MG63 (cell line): Measurements from ENCODE around the gene KCNN3. TPM values are rescaled to one million over a fixed set of nuclear protein-coding genes. Genes with fewer than 3 reads are reported as not detected.

Source experiments
- DNase-seq: peaks from one replicate; pipeline ENCODE4 v3.0.0-alpha.2; 2020
- H3K27me3 ChIP-seq: fragments of 250-450 bp; sonication (Bioruptor Pico); 2 replicates; pipeline ENCODE4 v1.5.1; 2020; ENCODE audit warnings: mild to moderate bottlenecking, moderate library complexity
- H3K36me3 ChIP-seq: fragments of 250-450 bp; sonication (Bioruptor Pico); 2 replicates; pipeline ENCODE4 v1.5.1; 2020; ENCODE audit warnings: mild to moderate bottlenecking, moderate library complexity
- H3K4me3 ChIP-seq: fragments of 250-450 bp; sonication (Bioruptor Pico); 2 replicates; pipeline ENCODE4 v1.5.1; 2020; ENCODE audit warnings: mild to moderate bottlenecking, moderate library complexity
- H3K9me3 ChIP-seq: fragments of 250-450 bp; sonication (Bioruptor Pico); 2 replicates; pipeline ENCODE4 v1.5.1; 2020; ENCODE audit warnings: mild to moderate bottlenecking, moderate library complexity
- total RNA-seq: library from RNA; depleted of rRNA; stranded (reverse); fragments of >200 nt; shearing (Covaris generic); gene quantifications from 2 replicates; pipeline ENCODE4 v1.2.3, GENCODE V29; 2014; ENCODE audit warnings: low replicate concordance

KCNN3 gene
- total RNA-seq, 1 experiment from 2014 or later, result 1.6 TPM

GRCh38 chr1:154778275-154778674, 91.8 kb downstream of the KCNN3 start:
- no peak for DNase-seq
- Histone ChIP-seq H3K9me3 (no peaks in the 10 kb centered on the region), H3K4me3 (no peak overlapping the region), H3K27me3 (no peaks in the 10 kb centered on the region), H3K36me3 (no peaks in the 10 kb centered on the region)

GRCh38 chr1:154777781-154778180, 92.3 kb downstream of the KCNN3 start:
- Histone ChIP-seq H3K9me3 (no peaks in the 10 kb centered on the region), H3K36me3 (no peaks in the 10 kb centered on the region), H3K27me3 (no peaks in the 10 kb centered on the region), H3K4me3 (no peak overlapping the region)
- no peak for DNase-seq

GRCh38 chr1:154777154-154777553, 92.9 kb downstream of the KCNN3 start:
- H3K4me3 ChIP-seq, result no peak overlapping the region
- H3K9me3 ChIP-seq, result no peaks in the 10 kb centered on the region
- no peaks in the 10 kb centered on the region for H3K27me3 ChIP-seq
- no peaks in the 10 kb centered on the region for H3K36me3 ChIP-seq
- no peak for DNase-seq

DNA sequence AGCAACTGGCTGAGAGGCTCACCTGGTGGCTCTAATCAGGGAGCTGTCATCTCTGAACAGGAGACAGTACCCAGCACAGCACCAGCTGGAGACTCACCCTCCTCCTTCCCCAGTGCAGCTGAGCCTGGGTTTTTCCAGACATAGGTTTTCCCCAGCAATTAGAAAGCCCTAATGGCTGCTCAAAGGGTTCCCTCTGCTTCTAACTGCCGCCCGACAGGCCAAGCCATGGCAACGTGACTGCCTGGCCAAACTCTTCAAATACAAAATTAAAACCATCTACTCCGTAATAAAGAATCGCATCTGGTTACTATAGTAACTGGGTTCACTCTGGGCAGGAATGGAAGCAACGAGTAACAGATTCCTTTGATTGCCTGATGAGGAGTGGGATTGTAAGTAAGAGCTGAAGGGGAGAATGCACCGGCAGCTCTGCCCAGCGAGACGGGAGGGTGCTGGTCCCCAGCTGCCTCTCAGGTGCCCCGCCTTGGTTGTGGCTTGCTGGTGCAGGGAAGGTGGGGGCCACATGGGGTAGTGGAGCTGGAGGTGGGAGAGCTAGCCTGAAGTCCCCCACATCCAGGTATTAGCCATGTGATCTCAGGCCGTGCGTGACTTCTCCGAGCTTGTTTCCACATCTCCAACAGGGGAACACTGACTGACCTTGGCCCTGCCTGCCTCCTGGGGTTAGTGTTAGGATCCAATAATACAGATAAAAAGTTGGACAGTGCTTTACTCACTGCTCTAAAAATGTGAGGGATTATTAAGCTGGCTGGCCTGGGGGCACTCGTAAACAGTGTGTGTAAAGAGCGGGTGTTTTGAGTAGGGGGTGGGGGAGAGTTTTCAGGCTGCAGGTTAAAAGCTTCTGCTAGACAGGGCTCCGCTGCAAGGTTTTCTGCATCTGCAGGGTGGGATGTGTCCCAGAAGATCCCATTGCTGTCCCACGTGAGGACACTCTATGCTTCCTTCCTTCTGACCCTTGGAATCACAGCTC, 94.2 kb downstream of the KCNN3 start:
- H3K4me3 ChIP-seq, result no peak overlapping the region
- H3K27me3 ChIP-seq, result no peaks in the 10 kb centered on the region
- no peak for DNase-seq
- H3K36me3 ChIP-seq, result no peaks in the 10 kb centered on the region
- no peaks in the 10 kb centered on the region for H3K9me3 ChIP-seq

GRCh38 chr1:154774175-154774855, 95.8 kb downstream of the KCNN3 start:
- no peak for DNase-seq
- Histone ChIP-seq H3K9me3 (no peaks in the 10 kb centered on the region), H3K36me3 (no peaks in the 10 kb centered on the region), H3K4me3 (no peak overlapping the region), H3K27me3 (no peaks in the 10 kb centered on the region)

GRCh38 chr1:154773551-154773950, 96.5 kb downstream of the KCNN3 start:
- Histone ChIP-seq H3K9me3 (no peaks in the 10 kb centered on the region), H3K27me3 (no peaks in the 10 kb centered on the region), H3K36me3 (no peaks in the 10 kb centered on the region), H3K4me3 (no peak overlapping the region)
- no peak for DNase-seq

DNA sequence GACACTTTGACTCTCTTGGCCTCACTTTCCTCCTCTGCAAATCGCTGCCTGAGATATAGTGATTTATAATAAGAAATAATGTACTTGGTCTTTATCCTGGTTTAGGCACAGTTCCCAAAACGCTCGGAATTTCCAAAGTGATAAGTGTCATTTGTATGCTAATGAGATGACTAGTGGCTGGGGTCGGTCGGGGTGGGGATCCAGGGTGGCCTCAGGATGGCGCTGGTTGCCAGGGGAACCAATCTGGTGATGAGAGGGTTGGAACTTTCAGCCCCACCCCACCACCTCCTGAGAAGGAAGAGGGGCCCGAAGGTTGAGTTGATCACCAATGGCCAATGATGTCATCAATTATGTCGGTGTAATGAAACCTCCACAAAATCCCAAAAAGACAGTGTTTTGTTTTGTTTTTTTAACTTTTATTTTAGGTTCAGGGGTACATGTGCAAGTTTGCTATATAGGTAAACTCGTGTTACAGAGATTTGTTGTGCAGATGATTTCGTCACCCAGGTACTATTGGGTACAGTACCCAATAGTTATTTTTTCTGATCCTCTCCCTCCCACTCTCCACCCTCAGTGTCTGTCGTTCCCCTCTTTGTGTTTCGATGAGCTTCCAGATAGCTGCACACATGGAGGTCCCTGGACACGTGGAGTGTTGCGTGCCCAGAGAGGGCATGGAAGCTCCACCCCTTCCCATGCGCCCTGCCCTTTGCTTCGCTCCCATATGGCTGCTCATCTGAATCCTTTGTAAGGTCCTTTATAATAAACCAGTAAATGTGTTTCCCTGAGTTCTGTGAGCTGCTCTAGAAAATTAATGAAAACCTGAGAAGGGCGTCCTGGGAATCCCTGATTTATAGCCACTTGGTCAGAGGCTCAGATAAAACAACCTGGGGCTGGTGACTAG, 97.2 kb downstream of the KCNN3 start:
- DNase-seq, result no peak
- H3K27me3 ChIP-seq, result no peaks in the 10 kb centered on the region
- no peaks in the 10 kb centered on the region for H3K9me3 ChIP-seq
- H3K36me3 ChIP-seq, result no peaks in the 10 kb centered on the region
- H3K4me3 ChIP-seq, result no peak overlapping the region

DNA sequence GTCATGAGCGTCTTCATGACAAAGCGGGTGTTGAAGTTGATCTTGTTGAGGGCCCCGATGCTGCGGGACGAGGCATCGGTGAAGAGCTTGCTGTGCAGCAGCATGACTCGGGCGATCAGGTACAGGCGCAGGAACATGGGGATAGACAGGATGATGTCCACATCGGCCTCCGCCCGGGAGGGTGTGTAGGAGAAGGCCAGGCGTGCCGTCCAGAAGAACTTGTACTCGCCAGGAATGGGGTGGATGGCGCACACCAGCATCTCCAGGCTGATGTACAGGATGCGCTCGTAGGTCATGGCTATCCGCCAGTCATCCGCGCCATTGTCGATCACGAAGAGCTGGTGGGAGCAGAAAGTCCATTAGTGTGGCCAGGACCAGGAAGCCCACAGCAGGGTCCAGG, 98.0 kb downstream of the KCNN3 start:
- H3K27me3 ChIP-seq, result no peaks in the 10 kb centered on the region
- no peak for DNase-seq
- no peak overlapping the region for H3K4me3 ChIP-seq
- H3K9me3 ChIP-seq, result no peaks in the 10 kb centered on the region
- H3K36me3 ChIP-seq, result no peaks in the 10 kb centered on the region

DNA sequence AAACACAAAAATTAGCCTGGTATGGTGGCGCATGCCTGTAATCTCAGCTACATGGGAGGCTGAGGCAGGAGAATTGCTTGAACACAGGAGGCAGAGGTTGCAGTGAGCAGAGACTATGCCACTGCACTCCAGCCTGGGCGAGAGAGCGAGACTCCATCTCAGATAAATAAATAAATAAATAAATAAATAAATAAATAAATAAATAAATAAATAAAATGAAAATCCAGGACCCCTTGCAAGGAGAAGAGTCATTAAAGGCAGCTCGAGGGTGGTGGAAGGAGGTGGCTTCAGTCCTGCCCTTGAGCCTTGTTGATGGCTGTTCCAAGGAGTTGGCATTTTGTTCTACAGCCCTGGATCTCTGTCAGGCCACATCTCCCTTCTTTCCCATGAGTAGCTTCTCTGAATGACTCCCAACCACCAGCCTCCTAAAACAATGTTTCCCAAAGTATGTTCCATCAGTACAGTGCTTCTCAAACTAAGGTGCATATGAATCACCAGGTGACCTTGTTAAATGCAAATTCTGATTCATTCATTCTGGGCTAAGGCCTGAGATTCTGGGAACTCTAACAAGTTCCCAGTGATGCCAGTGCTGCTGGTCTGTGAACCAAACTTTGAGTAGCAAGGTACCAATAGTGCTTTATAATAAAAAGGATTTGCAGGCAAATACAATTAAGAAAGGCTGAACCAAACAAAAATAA, 99.0 kb downstream of the KCNN3 start:
- H3K4me3 ChIP-seq, result no peak overlapping the region
- H3K9me3 ChIP-seq, result no peaks in the 10 kb centered on the region
- no peaks in the 10 kb centered on the region for H3K27me3 ChIP-seq
- H3K36me3 ChIP-seq, result no peaks in the 10 kb centered on the region
- DNase-seq, result no peak

GRCh38 chr1:154769193-154769895, 100.7 kb downstream of the KCNN3 start:
- Histone ChIP-seq H3K4me3 (no peak overlapping the region), H3K36me3 (no peaks in the 10 kb centered on the region), H3K9me3 (no peaks in the 10 kb centered on the region), H3K27me3 (peaks cover 13% of the 10 kb centered on the region)
- DNase-seq, result no peak

GRCh38 chr1:154768456-154769125, 101.5 kb downstream of the KCNN3 start:
- Histone ChIP-seq H3K9me3 (no peaks in the 10 kb centered on the region), H3K36me3 (no peaks in the 10 kb centered on the region), H3K27me3 (peaks cover 20% of the 10 kb centered on the region), H3K4me3 (no peak overlapping the region)
- DNase-seq, result no peak

GRCh38 chr1:154767315-154768240, 102.5 kb downstream of the KCNN3 start:
- Histone ChIP-seq H3K36me3 (no peaks in the 10 kb centered on the region), H3K9me3 (no peaks in the 10 kb centered on the region), H3K4me3 (no peak overlapping the region), H3K27me3 (peaks cover 29% of the 10 kb centered on the region)
- peak; percentile 64 for DNase-seq

DNA sequence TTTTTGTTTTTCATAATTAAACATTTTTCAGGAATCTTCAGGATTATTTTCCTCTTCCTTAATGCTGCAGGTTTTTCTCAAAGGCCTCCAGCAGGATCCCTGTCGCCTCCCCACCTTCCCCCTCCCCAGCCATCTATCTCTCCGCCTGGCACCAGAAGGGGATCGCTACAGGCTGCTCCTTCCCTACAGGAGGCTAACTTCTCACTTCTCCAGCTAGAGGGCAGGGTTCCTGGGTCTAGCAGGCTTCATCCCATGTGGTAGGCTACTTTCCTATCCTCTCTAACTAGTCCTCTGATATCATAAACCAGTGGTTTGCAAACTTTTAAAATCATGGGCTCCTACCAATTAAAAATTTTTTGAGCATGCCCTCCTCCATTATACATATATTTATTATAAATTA, 104.1 kb downstream of the KCNN3 start:
- Histone ChIP-seq H3K36me3 (no peaks in the 10 kb centered on the region), H3K27me3 (peaks cover 42% of the 10 kb centered on the region), H3K9me3 (no peaks in the 10 kb centered on the region), H3K4me3 (no peak overlapping the region)
- peak; percentile 34 for DNase-seq

DNA sequence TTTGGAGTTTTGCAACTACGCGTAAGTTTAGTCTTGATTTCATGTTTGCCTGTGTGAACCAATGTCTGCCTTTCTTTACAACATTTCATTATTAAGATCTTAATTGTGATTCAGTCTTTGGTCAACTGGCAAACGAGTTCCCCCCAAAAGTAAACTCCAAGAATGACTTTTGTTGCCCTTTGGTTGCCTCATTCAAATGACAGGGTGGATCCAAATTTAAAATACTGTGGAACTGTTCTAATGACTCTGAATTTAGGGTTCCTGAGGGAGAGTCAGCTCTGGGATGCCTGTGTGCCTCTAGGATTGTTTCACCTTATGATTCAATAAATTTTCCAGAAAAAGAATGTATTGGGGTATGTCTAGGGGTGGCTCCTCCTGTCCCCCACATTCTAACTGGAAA, 105.3 kb downstream of the KCNN3 start:
- no peaks in the 10 kb centered on the region for H3K36me3 ChIP-seq
- no peak overlapping the region for H3K4me3 ChIP-seq
- no peak for DNase-seq
- peaks cover 44% of the 10 kb centered on the region for H3K27me3 ChIP-seq
- no peaks in the 10 kb centered on the region for H3K9me3 ChIP-seq
